NCI-H526 (cell line): ENCODE data around the gene CCDC192.

Source experiments
- DNase-seq, 2 experiments: peaks; one replicate each; lab custom pipeline; 2025; lab: John Stamatoyannopoulos, UW

CCDC192 gene

DNA sequence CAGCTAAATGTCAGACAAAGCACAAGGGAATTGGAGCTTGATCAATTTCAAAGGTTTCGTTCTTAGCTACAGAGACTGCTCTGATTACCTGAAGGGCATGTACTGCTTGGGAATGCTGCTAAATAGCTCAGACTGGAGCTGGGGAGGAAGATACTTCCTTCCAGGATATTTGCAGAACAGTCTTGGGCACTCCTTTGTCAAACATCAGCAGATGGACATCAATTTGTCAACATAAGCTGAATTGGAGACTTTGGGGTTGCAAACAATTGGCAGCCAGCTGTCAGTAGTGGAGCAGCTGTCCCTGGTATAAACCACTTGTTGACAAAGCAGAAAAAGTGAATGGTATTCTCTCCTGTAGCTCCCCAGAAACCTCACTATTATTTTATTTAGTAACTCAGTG lies 182.0 kb downstream of the CCDC192 start:
- DNase-seq: no peak

DNA sequence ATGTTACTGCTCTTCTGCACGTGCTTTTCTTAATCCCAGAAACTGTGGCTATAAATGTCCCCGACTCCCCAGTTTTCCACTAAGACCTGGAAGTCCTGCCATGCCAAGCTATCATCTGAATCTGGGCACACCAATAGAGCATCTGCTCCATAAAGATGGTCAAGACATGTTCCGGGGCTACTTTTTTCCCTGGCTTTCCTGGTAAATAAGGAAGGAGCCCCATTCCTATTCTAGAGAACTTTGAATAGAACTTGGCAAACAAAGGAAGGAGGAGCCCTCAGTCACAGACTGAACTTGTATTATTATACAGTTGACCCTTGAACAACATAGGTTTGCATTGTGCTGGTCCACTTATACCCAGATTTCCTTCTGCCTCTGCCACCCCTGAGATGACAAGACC lies 182.9 kb downstream of the CCDC192 start:
- no peak for DNase-seq

DNA sequence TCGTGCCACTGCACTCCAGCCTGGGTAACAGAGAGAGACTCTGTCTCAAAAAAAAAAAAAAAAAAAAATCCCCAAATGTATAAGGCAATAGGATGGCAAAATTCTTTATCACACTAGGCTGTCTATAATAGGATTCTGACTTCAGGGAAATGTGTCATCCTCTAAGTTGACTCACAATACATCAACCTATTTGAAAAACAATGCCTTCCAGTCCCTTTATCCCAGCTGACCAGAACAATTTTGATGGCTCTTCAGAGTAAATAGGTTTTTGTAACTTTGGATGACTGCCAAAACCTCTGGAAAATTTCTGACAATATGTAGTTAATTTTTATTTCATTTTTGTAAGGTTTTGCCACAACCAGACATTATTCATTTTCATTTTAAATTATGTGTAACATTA lies 184.1 kb downstream of the CCDC192 start:
- no peak for DNase-seq

DNA sequence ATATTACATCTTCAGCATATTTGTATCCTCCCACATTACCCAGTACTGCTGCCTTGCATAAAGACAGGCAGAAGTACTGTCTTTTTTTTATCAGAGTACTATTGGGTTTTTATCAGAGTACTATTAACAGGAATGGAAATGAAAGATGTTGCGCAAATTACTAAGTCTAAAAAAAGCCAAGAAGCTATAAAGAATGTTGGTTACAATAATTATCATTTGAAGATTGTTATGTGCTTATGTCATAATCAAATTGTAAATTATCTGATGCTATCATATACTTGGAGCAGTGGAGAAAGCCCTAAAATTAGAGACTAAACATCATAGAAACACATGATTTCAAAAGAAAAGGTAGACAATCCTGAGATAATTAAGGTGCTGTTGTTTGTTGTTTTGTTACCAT lies 188.8 kb downstream of the CCDC192 start:
- DNase-seq: no peak

DNA sequence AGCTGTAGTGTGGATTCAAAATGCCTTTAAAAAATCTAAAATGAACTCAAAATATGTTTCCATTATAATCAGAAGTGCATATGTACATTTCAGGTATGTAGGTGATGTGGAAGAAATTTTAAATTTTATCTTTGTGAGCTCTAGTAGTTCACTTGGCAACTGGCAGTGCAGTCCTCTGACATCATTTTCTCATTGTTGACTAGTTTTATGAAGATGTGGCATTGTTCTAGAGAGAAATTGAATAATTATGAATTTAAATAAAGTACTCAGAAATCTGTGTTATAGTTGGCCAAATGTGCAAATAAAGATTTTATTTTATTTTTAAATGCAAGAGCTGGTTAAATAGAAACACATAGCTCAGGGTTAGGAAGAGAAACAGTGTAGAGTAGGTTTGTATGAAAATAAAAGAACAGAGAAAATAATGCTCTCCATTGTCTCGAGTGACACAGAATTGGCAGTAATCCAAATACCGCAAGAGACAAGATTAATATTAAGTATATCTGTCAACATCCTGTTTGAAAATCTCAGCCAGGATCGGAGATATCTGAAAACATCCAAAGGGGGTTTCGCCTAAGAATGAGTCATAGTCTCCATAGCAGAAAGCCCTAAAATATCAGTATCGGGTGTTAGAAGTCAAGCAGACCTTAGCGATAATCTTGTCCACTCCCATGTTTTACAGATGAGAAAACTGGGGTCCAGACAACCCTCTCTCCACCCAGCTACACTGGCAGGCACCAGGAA lies 189.4 kb downstream of the CCDC192 start:
- DNase-seq: peak in 1 of 2 experiments; percentile 17

DNA sequence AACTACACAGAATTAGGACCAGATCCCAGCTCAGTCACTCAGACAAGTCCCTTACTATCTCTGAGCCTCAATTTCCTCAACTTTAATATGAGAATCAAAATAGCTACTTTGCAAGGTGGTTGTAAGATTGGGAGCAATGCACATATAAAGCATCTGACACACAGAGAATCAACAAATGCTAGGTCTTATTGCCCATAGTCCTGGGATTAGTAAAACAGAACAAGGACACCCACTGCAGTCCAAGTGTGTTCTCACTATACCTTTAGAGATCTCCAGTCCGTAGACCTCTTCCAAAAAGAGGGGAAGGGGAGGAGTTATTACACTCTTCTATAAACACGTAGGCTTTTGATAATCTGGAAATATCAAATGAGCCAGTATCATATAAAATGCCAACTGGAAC lies 190.0 kb downstream of the CCDC192 start:
- no peak for DNase-seq

DNA sequence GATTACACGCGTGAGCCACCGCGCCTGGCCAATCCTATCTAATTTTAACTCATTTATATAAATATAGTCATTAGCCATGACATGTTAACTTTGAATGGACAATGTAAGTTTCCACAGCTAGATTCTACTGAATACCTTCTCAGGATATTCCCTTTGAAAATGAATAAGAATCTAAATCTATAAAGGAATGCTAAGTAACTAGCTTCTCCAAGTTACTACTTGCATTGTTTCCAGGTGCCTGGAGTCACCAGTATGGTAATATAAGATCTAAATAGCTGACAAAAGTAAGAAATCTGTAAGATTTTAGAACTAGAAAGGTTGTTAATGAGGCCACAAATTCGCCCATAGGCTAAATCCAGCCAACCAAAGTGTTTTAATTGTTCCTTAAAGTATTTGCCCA lies 191.3 kb downstream of the CCDC192 start:
- no peak for DNase-seq

DNA sequence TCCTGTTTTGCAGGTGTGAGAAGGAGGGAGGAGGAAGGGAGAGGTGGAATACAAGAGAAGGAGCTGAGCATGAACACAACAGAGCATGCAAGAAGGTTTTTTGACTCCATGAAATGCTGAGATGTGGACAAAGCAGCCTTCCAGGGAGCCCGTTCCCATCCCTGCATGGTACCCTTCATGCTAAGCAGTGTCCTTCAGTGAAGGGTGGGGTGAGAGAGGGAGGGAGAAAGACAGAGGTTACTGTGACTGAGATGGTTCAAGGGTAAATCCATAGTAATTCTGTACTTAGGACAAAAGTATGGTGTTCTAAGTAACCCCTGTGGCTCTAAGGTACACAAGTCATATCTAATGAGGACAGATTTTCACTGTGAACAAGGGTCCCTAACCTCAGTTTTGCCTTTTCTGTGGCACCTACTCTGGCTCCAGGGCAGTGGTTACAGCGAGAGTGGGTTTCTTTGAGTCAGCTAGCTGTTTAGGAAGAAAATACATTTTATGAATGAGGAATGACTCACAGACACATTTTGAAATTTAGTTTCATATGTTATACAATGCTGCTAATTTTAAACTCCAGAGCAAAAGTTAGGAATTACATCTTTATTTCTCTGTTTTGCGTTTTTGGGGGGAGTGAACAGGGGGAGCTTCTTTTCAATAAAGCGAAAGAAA lies 195.5 kb downstream of the CCDC192 start:
- DNase-seq: no peak

DNA sequence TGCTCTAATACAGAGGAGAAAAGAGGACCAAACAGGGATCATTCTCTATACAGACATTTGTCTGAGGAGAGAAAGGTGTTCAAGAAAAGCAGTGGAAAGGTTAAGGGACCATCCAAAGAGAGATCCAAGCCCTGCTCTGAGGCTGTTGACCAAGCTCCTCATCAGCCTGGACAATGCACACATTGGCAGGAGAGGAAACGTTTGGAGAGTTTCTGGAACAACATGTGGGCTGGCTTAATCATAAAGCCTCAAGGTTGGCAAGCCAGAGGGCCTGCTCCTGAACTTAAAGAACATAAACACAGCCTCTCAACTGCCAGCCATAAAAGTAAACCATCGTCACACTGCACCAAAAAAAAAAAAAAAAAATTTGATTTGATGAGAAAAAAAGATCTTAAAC lies 196.0 kb downstream of the CCDC192 start:
- DNase-seq: no peak

DNA sequence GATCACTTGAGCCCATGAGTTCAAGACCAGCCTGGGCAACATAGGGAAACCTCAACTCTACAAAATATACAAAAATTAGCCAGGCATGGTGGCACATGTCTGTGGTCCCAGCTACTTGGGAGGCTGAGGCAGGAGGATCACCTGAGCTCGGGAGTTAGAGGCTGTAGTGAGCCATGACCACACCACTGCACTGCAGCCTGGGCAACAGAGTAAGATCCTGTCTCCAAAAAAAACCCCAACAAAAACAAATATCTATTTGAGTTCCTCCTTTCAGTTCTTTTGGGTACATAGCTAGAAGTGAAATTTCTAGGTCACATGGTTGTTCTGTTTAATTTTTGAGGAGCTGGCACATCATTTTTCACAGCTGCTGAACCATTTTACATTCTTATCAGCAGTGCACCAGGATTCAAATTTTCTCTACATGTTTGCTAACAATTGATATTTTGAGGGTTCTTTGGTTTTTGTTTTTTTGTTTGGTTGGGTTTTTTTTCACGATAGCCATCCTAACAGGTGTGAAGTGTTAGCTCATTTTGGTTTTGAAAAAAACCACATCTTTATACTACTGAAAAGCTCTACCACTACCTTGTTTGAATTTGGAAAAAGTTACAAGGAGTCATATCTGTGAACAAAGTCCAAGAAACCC lies 203.5 kb downstream of the CCDC192 start:
- no peak for DNase-seq

DNA sequence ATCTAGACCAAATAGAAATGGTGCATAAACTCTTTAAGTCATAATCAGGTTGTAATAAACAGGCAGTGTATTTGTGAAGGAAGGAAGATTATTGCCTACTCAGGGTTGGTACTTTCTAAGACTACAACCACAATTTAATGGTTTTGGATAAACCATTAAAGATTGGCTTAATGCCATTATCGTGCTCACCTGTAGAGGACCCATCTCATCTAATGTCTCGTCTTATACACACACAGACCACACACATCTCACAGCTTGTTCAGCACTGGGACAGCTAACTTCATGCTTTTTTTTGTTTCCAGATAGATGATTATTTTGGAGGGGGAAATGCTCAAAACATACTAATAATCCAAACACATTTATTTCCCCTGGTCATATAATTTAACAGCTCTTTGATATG lies 204.7 kb downstream of the CCDC192 start:
- DNase-seq: no peak

DNA sequence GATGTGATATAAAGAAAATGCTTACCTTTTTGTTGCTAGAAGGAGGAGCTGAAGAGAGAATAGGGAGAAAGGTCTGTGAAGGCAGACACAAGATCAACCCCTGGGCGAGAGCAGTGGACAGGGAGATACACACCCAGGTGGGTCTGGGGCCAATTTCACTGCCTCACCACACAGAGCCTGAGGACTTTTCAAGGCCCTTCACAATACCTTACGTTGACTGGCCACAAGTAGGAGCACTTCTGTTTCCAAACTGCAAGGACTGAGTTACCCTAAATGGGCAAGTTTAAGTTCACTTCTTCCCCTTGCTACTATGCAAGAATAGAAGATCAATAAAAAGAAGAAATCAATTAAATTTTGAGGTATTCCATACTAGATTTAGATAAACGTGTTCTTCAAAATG lies 205.9 kb downstream of the CCDC192 start:
- peak; percentile 9 to 42 for DNase-seq

DNA sequence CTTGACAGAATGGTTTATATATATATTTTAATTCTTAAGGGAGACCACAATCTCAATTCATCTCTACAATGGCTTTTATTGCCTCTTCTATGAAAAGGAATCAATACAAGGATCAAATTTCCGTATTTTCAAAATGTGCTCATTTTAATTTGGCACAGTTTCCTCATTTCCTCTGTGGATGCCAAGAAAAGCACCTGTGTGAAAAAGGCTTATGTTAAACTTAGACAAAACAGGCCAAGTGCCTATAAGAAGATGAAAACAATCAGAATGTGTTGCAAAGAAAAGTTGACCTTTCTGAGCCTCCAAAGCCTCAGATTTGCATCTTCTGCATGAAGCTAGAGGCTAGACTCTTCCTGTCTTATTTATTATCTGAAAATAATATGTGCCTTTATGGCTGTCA lies 206.6 kb downstream of the CCDC192 start:
- no peak for DNase-seq

DNA sequence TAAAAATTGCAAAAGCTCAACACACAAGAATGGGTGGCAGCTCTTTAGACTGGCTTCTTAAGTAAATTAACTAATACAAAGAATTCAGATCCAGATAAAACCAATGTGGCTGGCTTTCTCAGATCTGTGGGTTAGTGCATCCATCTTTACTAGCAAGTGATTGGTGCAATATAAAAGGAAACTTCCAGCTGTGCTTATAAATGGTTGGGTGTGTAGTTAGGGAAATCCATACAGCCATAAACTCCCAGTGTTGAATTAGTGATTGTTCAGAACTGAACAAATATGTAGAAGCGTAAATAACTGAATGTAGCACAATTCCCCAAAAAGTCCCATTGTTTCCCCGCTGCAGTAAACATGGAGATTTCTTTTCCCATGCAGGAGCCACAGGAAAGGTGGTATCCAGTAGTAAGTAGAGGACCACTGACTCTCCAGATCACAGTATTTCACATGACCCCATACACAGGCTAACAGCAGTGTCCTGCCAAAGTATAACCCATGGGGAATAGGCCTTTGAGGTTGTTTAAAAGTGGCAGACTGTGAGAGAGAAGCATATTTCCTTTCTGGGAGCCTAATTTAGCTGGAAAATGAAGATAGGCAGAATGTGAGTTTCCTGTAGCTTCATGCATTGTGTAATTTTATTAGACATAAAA lies 207.2 kb downstream of the CCDC192 start:
- peak in 1 of 2 experiments; percentile 6 for DNase-seq

DNA sequence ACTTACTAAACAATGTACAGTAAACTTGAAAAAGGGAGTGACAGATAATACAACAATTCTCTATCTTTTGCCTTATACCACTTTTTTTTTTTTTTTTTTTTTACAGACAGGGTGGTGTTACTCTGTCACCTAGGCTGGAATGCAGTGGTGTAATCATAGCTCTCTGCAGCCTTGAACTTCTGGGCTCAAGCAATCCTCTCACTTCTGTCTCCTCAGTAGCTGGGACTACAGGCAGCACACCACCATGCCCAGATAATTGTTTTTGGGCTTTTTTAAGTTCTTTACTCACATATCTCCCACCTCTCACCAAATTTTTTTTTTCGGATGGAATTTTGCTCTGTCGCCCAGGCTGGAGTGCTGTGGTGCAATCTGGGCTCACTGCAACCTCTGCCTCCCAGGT lies 208.4 kb downstream of the CCDC192 start:
- DNase-seq: no peak

DNA sequence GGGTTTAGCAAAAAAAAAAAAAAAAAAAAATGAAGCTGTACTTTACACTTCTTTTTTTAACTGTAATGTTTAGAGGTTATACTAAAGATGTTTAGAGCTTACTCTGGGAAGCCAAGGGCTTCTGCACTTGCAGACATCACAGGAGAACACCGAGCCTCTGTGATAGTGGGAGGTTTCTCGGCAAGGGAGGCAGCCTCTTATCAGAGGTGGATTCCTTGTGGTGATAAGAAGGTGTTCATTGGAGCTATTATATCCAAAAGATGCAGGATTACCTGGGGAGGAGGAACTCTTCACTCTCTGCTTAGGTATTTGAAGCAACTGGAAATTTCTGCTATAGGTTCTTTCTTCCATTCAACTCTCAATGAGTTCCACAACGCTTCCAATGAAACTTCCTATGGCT lies 209.2 kb downstream of the CCDC192 start:
- DNase-seq: no peak

DNA sequence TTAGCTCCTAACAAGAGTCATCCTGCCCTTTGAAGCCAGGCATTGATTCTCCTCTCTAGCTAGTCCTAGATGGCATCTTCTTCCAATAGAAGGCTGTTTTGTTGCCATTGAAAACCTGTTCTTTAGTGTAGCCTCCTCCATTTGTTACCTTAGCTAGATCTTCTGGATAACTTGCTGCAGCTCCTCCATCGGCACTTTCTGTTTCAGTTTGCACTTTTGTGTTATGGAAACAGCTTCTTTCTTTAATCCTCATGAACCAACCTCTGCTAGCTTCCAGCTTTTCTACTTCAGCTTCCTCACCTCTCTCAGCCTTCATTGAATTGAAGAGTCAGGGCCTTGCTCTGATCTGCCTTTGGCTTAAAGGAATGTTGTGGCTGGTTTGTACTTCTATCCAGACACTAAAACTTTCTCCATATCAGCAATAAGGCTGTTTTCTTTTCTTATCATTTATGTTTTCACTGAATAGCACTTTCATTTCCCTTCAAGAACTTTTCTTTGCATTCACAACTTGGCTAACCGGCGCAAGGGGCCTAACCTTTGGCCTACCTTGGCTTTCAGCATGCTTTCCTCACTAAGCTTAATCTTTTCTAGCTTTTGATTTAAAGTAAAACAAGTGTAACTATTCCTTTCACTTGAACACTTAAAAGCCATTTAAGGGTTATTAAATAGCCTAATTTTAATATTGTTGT lies 213.8 kb downstream of the CCDC192 start:
- no peak for DNase-seq

DNA sequence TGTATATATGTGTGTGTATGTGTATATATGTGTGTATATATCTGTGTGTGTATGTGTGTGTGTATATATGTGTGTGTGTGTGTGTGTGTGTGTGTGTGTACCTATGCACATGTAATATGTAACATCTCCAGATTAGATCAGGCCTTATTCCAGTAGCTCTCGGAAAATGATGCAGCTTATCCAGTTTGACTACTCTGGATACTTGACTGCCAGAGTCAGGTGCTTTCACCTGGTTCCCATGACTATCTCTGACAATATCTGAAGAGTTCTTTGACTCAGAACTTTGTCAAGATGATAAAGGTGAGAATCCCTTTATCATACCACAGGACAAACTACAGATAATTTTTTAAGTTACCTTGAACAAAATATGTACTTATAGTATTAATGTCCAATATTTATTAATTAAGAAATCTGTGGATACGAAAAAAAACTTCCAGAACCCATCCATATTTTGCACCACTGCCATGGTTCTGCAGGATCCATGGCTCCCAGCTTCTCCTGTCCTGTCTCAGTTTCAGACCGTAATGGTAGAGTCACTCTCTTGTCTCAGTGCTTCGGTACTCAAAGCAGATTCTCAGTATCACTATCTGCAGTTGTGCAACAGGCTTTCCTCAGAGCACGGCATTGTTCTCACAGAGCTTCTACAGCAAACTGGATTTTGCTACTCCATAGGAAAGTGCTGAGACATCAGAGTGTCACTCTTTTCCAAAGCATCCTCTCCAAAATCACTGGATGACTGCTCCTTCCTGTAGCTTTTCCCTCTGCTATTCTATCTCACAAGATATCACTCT lies 216.0 kb downstream of the CCDC192 start:
- DNase-seq: no peak

DNA sequence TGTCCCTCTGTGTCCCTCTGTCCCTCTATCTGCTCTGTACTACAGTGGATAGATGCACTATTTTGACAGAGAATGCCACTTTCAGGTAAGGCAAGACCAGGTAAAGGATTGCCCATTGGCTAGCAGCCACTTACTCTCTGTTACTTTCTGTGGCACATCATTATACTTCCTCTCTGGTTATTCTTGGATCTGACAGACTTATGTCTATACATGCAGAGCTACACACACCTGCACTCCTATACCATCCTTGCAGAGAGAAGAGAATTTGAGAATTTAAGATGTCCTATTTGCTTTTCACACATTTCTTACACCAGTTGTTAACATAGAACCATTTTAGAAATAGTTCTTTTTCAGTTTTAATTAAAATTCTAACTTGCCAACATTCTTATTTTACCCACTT lies 216.6 kb downstream of the CCDC192 start:
- DNase-seq: no peak

DNA sequence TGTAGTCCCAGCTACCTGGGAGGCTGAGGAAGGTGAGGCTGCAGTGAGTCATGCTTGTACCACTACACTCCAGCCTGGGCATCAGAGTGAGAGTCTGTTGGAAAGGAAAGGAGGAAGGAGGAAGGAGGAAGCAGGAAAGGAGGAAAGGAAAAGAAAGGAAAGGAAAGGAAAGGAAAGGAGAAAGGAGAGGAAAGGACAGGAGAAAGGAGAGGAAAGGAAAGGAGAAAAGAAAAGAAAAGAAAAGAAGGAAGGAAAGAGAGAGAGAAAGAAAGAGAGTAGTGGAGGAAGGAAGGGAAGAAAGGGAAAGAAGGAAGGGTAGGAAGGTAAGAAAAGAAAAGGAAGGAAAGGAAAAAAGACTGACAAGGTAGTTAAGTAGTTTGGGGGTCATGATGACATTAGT lies 217.7 kb downstream of the CCDC192 start:
- DNase-seq: no peak

DNA sequence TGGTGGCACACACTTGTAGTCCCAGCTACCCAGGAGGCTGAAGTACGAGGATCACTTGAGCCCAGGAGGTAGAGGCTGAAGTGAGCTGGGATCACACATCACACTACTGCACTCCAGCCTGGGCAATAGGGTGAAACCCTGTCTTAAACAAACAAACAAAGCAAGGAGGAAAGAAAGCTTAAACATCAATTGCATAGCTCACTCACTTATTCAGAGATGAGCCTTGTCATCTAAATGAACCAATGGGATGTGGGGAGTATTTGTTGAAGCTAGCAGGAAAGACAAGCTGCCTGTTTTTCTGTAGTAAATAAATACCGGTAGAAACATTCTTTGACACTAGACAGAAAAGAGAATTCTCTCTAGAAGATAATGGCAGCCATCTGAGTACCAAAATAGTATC lies 219.4 kb downstream of the CCDC192 start:
- DNase-seq: no peak
